Prostate gland (tissue), 2 donors: ENCODE measurements around the gene ARMC9. TPM values are rescaled to one million over a fixed set of nuclear protein-coding genes. Genes with fewer than 3 reads are reported as not detected.

Experiments used
- DNase-seq: peaks from one replicate; pipeline ENCODE4 v3.0.0-alpha.2; 2019; ENCODE audit warnings: low spot score
- H3K27ac ChIP-seq, 2 donors: fragments of 200-600 bp; sonication (generic); 2 replicates each; pipeline ENCODE4 v1.5.1; 2017 to 2019
- H3K27me3 ChIP-seq: fragments of 200-600 bp; sonication (generic); replicated peaks from 2 replicates; pipeline ENCODE4 v1.5.1; 2019; ENCODE audit not compliant: insufficient read depth
- H3K36me3 ChIP-seq, 2 donors: fragments of 200-600 bp; sonication (generic); 1 replicate in 1 of 2; 2 replicates in 1 of 2; pipeline versions ENCODE4 v1.5.1 to v1.8.1; 2017 to 2019
- H3K4me1 ChIP-seq: fragments of 200-600 bp; sonication (generic); replicated peaks from 2 replicates; pipeline ENCODE4 v1.5.1; 2019
- H3K4me3 ChIP-seq, 2 donors: fragments of 200-600 bp; sonication (generic); 2 replicates each; pipeline ENCODE4 v1.5.1; 2017 to 2019
- H3K9me3 ChIP-seq: fragments of 200-600 bp; sonication (generic); 2 replicates; pipeline ENCODE4 v1.5.1; 2017
- CTCF ChIP-seq, 4 experiments: fragments of 200-600 bp in 2 of 4; fragments of 450-650 bp in 2 of 4; sonication (generic) in 2 of 4; IDR thresholded peaks; 1 replicate in 3 of 4; 2 replicates in 1 of 4; pipeline ENCODE4 v1.5.1; 2016 to 2019; ENCODE audit warnings: antibody characterized with exemption in 4 of 4, mild to moderate bottlenecking in 2 of 4, moderate library complexity in 2 of 4
- POLR2A ChIP-seq: fragments of 450-650 bp; IDR thresholded peaks from one replicate; pipeline ENCODE4 v1.6.1; 2016; ENCODE audit warnings: antibody characterized with exemption, mild to moderate bottlenecking
- POLR2AphosphoS5 ChIP-seq: sonication (generic); formaldehyde crosslinking; IDR thresholded peaks from one replicate; pipeline ENCODE4 v1.6.1; 2017; ENCODE audit warnings: antibody characterized with exemption
- WGBS: methylation state at CpG from one replicate; pipeline ENCODE4 v1.1.5; 2018; 5-methylcytosine and 5-hydroxymethylcytosine counted together
- intact Hi-C: fragments of 100-400 bp; cut with DNase I; formaldehyde crosslinking; loops from one replicate; pipeline ENCODE4 v1.14.2; 2022
- total RNA-seq, 2 donors: library from RNA; depleted of rRNA; stranded (reverse); fragments of >200 nt; gene quantifications; one replicate each; pipeline ENCODE4 v1.1.0, GENCODE V29; 2016

The ARMC9 gene
- total RNA-seq, 2 donors from 2014 or later: 11.3 to 40.0 TPM

GRCh38 chr2:231183851-231184250 lies 14.6 kb upstream of the ARMC9 start:
- Histone ChIP-seq H3K9me3 (no peaks in the 10 kb centered on the region), H3K27me3 (no peaks in the 10 kb centered on the region), H3K27ac (no peak overlapping the region), H3K36me3 (no peaks in the 10 kb centered on the region), H3K4me1 (no peaks in the 10 kb centered on the region), H3K4me3 (no peak overlapping the region)
- intact Hi-C loops: no loop called here
- no peak for DNase-seq
- TF ChIP-seq CTCF (IDR thresholded peaks at IDR 0.05) (no peak), POLR2A (no peak)
- 94% methylated on average over 8 of the region's 8 CpGs for WGBS

- Histone ChIP-seq H3K9me3 (no peaks in the 10 kb centered on the region), H3K27ac (no peak overlapping the region), H3K27me3 (no peaks in the 10 kb centered on the region), H3K36me3 (no peaks in the 10 kb centered on the region), H3K4me3 (no peak overlapping the region), H3K4me1 (no peaks in the 10 kb centered on the region)
- no peak for TF ChIP-seq POLR2AphosphoS5
- no peak for TF ChIP-seq CTCF (IDR thresholded peaks at IDR 0.05)
- no peak for TF ChIP-seq POLR2A
- no peak for DNase-seq
- intact Hi-C loops: no loop called here
- 95% methylated on average over 4 of the region's 4 CpGs for WGBS
Measured at GRCh38 chr2:231184319-231184718, 14.1 kb upstream of the ARMC9 start.

DNA sequence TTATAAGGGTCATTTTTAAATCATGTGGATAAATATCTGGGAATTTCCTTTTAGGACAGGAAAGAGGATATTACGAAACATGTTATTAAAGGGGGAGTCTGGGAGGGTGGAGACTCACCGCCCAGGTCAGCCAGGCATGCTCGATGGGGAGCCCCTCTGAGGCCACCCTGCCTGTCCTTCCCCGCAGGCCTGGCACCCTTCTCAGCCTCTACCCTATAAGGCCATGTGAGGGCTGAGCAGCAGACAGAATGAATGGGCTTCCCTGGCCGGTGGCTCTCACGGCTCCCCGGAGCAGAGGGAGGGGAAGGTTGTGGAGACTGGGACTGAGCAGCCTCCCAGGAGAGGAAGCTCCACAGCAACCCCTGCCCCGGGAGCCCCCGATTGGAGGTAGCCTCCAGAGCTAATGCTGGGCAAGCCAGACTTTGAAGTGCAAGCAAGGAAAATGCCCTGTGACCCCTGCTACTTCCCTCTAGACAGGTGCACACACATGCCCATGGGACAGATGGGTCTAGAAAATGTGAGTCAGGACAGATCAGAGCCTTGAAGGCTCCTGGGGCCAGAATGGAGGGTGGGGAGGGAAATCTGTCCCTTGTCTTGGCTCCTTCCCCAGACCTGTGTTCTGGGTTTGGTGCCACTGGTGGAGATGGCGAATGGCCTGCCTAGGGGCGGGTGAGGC lies 13.2 kb upstream of the ARMC9 start:
- Histone ChIP-seq H3K36me3 (no peaks in the 10 kb centered on the region), H3K27me3 (no peaks in the 10 kb centered on the region), H3K4me3 (no peak overlapping the region), H3K9me3 (no peaks in the 10 kb centered on the region), H3K4me1 (no peaks in the 10 kb centered on the region), H3K27ac (no peak overlapping the region)
- intact Hi-C loops: no loop called here
- no peak for DNase-seq
- TF ChIP-seq POLR2A: no peak
- no peak for TF ChIP-seq CTCF (IDR thresholded peaks at IDR 0.05)
- no peak for TF ChIP-seq POLR2AphosphoS5
- 57% methylated on average over 11 of the region's 11 CpGs for WGBS

GRCh38 chr2:231185886-231186285 lies 12.5 kb upstream of the ARMC9 start:
- Histone ChIP-seq H3K27ac (no peak overlapping the region), H3K27me3 (no peaks in the 10 kb centered on the region), H3K4me1 (no peaks in the 10 kb centered on the region), H3K4me3 (no peak overlapping the region), H3K9me3 (no peaks in the 10 kb centered on the region), H3K36me3 (no peaks in the 10 kb centered on the region)
- TF ChIP-seq POLR2A: no peak
- no peak for TF ChIP-seq CTCF (IDR thresholded peaks at IDR 0.05)
- TF ChIP-seq POLR2AphosphoS5: no peak
- 63% methylated on average over 4 of the region's 4 CpGs for WGBS
- DNase-seq: no peak
- intact Hi-C loops: no loop called here

- no peaks in the 10 kb centered on the region for H3K27me3 ChIP-seq
- H3K9me3 ChIP-seq: no peaks in the 10 kb centered on the region
- no peak overlapping the region for H3K27ac ChIP-seq
- TF ChIP-seq POLR2AphosphoS5: no peak
- no peak for TF ChIP-seq POLR2A
- no peak for TF ChIP-seq CTCF (IDR thresholded peaks at IDR 0.05)
- no peaks in the 10 kb centered on the region for H3K4me1 ChIP-seq
- no peaks in the 10 kb centered on the region for H3K36me3 ChIP-seq
- no peak overlapping the region for H3K4me3 ChIP-seq
- intact Hi-C loops: no loop called here
- no peak for DNase-seq
- 85% methylated on average over 7 of the region's 7 CpGs for WGBS
Measured at GRCh38 chr2:231186325-231186724, 12.1 kb upstream of the ARMC9 start.
